HUES6 (cell line): Measurements from ENCODE around the gene CCNG1.
A peak's percentile ranks its signal among the peaks of the same experiment; 100 is the strongest.
"Not testable (repeated sequence)": the region's sequence is repeated elsewhere in the genome, so short reads cannot be mapped to it uniquely, and the experiment has no call there.

Experiments
- H3K27ac ChIP-seq: 2 replicates; pipeline ENCODE4 v1.7.0; 2013; ENCODE audit warnings: low read depth, mild to moderate bottlenecking, low read length, inconsistent platforms
- H3K27me3 ChIP-seq: 2 replicates; pipeline ENCODE4 v1.6.1; 2013; ENCODE audit warnings: low read length; ENCODE audit not compliant: control insufficient read depth, insufficient read depth
- H3K36me3 ChIP-seq: 2 replicates; pipeline ENCODE4 v1.6.1; 2013; ENCODE audit warnings: low read length; ENCODE audit not compliant: control insufficient read depth, insufficient read depth
- H3K4me1 ChIP-seq: 2 replicates; pipeline ENCODE4 v1.6.1; 2013; ENCODE audit warnings: low read length; ENCODE audit not compliant: control insufficient read depth, insufficient read depth
- H3K4me3 ChIP-seq: 2 replicates; pipeline ENCODE4 v1.5.1; 2013; ENCODE audit warnings: low read depth, low read length
- H3K9ac ChIP-seq: one replicate; pipeline ENCODE4 v1.6.1; 2013; ENCODE audit warnings: mild to moderate bottlenecking, low read length
- H3K9me3 ChIP-seq: 2 replicates; pipeline ENCODE4 v1.6.1; 2013; ENCODE audit warnings: low read depth, low read length; ENCODE audit not compliant: control insufficient read depth, insufficient read depth

Gene CCNG1

DNA sequence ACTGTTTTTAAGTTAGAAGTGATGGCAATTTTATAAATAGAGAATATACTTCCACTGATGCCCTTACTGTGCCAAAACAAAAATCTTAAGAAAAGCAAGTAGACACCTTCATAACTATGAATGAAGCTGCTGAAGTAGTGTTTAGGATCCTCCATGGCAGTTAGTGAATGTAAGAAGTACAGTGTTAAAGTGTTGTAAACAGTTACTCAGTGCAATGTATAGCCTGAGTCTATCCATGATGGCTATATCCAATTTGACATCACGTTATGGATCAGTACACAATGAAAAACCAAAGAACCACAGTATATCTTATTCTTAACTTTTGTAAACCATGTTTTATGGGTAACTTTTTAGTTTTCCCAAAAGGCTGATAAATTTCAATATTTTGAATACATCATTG lies 7.1 kb downstream of the CCNG1 start:
- no peak overlapping the region for H3K27ac ChIP-seq
- peaks cover 99% of the 10 kb centered on the region for H3K36me3 ChIP-seq

GRCh38 chr5:163445345-163445744 lies 8.0 kb downstream of the CCNG1 start:
- no peak overlapping the region for H3K27ac ChIP-seq
- H3K27me3 ChIP-seq: no peaks in the 10 kb centered on the region
- H3K4me3 ChIP-seq: no peak overlapping the region
- peaks cover 97% of the 10 kb centered on the region for H3K36me3 ChIP-seq
- H3K9me3 ChIP-seq: no peaks in the 10 kb centered on the region
- no peak overlapping the region for H3K9ac ChIP-seq
- H3K4me1 ChIP-seq: no peaks in the 10 kb centered on the region; the same call in 1 of the 2 replicates

More for the DNA sequence above, 7.1 kb downstream of the CCNG1 start:
- H3K4me1 ChIP-seq: peaks cover 5% of the 10 kb centered on the region; the same call in 1 of the 2 replicates
- no peaks in the 10 kb centered on the region for H3K27me3 ChIP-seq
- H3K9ac ChIP-seq: no peak overlapping the region
- no peaks in the 10 kb centered on the region for H3K9me3 ChIP-seq
- H3K4me3 ChIP-seq: no peak overlapping the region

DNA sequence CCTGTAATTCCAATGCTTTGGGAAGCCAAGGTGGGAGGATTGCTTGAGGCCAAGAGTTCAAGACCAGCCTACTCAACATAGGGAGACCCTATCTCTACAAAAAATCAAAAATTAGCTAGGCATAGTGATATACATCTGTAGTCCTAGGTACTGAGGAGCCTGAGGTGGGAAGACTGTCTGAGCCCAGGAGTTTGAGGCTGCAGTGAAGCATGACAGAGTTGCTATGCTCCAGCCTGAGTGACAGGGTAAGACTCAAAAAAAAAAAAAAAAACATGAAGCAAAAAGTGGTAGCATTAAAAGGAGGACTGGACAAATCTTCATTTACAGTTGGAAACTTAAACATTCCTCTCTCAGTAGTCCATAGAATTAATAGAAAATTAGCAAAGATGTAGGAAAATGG lies 9.8 kb downstream of the CCNG1 start:
- Histone ChIP-seq H3K27ac (no peak overlapping the region), H3K9me3 (no peaks in the 10 kb centered on the region), H3K4me1 (no peaks in the 10 kb centered on the region; the same call in 1 of the 2 replicates), H3K36me3 (peaks cover 90% of the 10 kb centered on the region), H3K4me3 (no peak overlapping the region), H3K27me3 (no peaks in the 10 kb centered on the region), H3K9ac (no peak overlapping the region)

DNA sequence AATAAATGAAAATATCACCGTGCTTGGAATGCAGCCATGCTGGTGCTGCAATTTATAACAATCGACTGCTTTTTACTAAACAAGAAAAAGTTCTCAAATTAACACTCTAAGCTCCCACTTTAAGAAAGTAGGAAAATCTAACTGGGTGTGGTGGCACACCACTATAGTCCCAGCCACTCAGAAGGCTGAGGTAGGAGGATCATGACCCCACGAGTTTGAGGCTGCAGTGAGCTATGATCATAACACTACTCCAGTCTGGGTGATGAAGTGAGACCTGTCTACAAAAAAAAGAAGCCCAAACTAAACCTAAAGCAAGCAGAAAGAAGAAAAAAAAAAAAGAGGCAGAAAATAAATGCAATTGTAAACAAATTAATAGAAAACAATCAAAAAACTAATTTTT lies 10.5 kb downstream of the CCNG1 start:
- Histone ChIP-seq H3K27ac (no peak overlapping the region), H3K4me1 (no peaks in the 10 kb centered on the region; the same call in 1 of the 2 replicates), H3K4me3 (no peak overlapping the region), H3K27me3 (no peaks in the 10 kb centered on the region), H3K36me3 (peaks cover 90% of the 10 kb centered on the region), H3K9me3 (no peaks in the 10 kb centered on the region), H3K9ac (no peak overlapping the region)

DNA sequence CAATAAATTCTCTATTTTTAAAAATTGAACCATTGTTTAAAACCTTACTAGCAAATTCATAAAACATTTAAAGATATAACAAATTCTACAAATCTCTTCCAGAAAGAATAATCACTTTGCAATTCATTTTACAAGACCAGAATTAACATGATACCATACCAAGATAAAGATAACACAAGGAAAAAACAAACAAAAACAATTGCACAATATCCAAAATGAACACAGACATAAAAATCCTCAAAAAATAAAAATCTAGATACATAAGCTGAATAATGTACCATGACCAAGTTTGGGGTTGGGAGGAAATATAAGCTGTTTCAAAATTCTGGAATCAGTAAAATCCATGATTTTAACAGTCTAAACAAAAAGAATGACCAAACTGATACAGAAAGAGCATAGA lies 11.1 kb downstream of the CCNG1 start:
- Histone ChIP-seq H3K4me1 (no peaks in the 10 kb centered on the region; the same call in 1 of the 2 replicates), H3K9ac (no peak overlapping the region), H3K27ac (no peak overlapping the region), H3K4me3 (no peak overlapping the region), H3K36me3 (peaks cover 91% of the 10 kb centered on the region), H3K27me3 (no peaks in the 10 kb centered on the region), H3K9me3 (no peaks in the 10 kb centered on the region)

DNA sequence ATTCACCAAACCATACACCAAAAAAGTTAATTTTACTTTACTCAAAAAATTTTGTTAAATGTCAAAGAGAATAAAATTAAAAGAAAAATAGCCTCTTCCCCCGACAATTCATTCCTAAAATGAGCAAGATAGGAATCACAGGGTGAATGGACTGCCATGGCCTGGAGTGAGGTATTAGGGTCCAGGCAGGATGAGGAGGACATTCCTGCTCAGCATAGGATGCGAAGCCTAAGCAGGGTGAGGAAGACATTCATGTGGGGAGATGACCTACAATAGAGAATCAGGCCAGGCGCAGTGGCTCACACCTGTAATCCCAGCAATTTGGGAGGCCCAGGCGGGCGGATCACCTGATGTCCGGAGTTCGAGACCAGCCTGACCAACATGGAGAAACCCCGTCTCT lies 14.1 kb downstream of the CCNG1 start:
- no peaks in the 10 kb centered on the region for H3K4me1 ChIP-seq
- peaks cover 85% of the 10 kb centered on the region for H3K36me3 ChIP-seq

DNA sequence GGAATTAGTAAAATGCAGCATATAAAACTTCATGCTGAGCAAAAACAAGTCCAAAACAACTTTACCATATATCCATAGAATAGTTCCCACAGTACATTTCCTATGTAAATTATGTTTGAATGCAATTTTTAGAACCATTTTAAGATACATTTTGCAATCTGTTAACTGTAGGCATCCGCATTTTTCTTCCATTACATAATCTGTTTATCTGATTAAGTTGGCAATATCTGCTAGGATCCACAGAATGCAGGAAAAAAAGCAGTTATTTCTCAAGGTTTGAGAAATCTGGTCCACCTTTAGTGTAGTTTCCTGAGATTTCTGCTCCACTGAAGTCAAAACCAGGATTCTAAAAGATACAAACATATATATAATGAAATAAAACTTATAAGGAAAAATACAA lies 16.3 kb downstream of the CCNG1 start:
- Histone ChIP-seq H3K36me3 (peaks cover 64% of the 10 kb centered on the region), H3K9ac (no peak overlapping the region), H3K4me3 (no peak overlapping the region), H3K27ac (no peak overlapping the region), H3K9me3 (no peaks in the 10 kb centered on the region), H3K27me3 (no peaks in the 10 kb centered on the region), H3K4me1 (no peaks in the 10 kb centered on the region)

More for the DNA sequence above, 14.1 kb downstream of the CCNG1 start:
- Histone ChIP-seq H3K9me3 (no peaks in the 10 kb centered on the region), H3K27ac (no peak overlapping the region), H3K4me3 (no peak overlapping the region), H3K9ac (no peak overlapping the region), H3K27me3 (no peaks in the 10 kb centered on the region)

DNA sequence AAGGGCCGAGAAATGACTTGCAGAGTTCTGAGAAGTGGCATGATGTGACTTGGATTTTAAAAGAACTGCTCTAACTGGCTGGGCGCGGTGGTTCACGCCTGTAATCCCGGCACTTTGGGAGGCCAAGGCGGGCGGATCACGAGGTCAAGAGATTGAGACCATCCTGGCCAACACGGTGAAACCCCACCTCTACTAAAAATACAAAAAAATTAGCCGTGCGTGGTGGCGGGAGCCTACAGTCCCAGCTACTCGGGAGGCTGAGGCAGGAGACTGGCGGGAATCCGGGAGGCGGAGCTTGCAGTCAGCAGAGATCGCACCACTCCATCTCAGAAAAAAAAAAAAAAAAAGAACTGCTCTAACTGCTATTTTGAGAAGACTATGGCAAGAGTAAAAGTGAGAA lies 18.0 kb downstream of the CCNG1 start:
- not testable (repeated sequence) for H3K9ac ChIP-seq, H3K27ac ChIP-seq

GRCh38 chr5:163456029-163456589 lies 18.7 kb downstream of the CCNG1 start:
- Histone ChIP-seq H3K27ac (no peak overlapping the region), H3K9me3 (no peaks in the 10 kb centered on the region), H3K36me3 (peaks cover 42% of the 10 kb centered on the region), H3K9ac (no peak overlapping the region), H3K27me3 (no peaks in the 10 kb centered on the region), H3K4me3 (no peak overlapping the region), H3K4me1 (no peaks in the 10 kb centered on the region)

More for the DNA sequence above, 18.0 kb downstream of the CCNG1 start:
- peaks cover 49% of the 10 kb centered on the region for H3K36me3 ChIP-seq
- not testable (repeated sequence) for H3K4me1 ChIP-seq, H3K9me3 ChIP-seq, H3K4me3 ChIP-seq, H3K27me3 ChIP-seq

DNA sequence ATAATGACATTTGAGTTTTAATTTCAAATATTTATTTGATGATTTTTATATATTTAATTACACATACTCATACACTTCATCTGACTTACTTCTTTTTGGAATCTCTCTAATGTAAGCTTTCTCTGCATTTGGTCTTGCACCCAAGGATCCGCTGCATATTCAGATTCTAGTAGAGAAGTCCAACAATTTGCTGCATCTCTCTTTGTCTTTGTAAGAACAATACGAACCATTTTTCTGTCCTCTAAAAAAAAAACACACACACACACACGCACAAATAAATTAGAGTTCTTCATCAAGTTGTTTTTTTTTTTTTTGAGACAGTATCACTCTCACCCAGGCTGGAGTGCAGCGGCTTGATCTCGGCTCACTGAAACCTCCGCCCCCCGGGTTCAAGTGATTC lies 19.4 kb downstream of the CCNG1 start:
- Histone ChIP-seq H3K4me3 (no peak overlapping the region), H3K27me3 (no peaks in the 10 kb centered on the region), H3K9me3 (no peaks in the 10 kb centered on the region), H3K9ac (no peak overlapping the region), H3K4me1 (peaks cover 2% of the 10 kb centered on the region; the same call in 1 of the 2 replicates), H3K27ac (no peak overlapping the region), H3K36me3 (peaks cover 40% of the 10 kb centered on the region)

- Histone ChIP-seq H3K27ac (peak overlapping the region; percentile 96; the same call in 1 of the 2 replicates), H3K36me3 (peaks cover 24% of the 10 kb centered on the region), H3K27me3 (no peaks in the 10 kb centered on the region), H3K4me3 (peak overlapping the region; percentile 92), H3K9ac (peak overlapping the region; percentile 98), H3K4me1 (peaks cover 5% of the 10 kb centered on the region; the same call in 1 of the 2 replicates), H3K9me3 (no peaks in the 10 kb centered on the region)
Measured at GRCh38 chr5:163458778-163459385, 21.5 kb downstream of the CCNG1 start.
